GM12878 (cell line): ENCODE measurements around the gene NFKBIE. TPM values are rescaled to one million over a fixed set of nuclear protein-coding genes. Genes with fewer than 3 reads are reported as not detected.

ENCODE experiments used
- CHD4 ChIP-seq: fragments of 200-600 bp; sonication (generic); IDR thresholded peaks from 2 replicates; pipeline ENCODE4 v1.6.1; 2016; ENCODE audit warnings: mild to moderate bottlenecking
- ETV6 ChIP-seq, 2 experiments: fragments of 450-650 bp in 1 of 2; IDR thresholded peaks in 1 of 2; conservative IDR thresholded peaks in 1 of 2; 2 replicates each; pipeline ENCODE4 v1.6.1; 2014; ENCODE audit warnings: antibody characterized with exemption in 1 of 2, borderline replicate concordance in 1 of 2, low read depth in 1 of 2, mild to moderate bottlenecking in 1 of 2, moderate library complexity in 1 of 2
- NR2C1 ChIP-seq: fragments of 450-650 bp; IDR thresholded peaks from 2 replicates; pipeline ENCODE4 v1.6.1; 2017; ENCODE audit warnings: antibody characterized with exemption, mild to moderate bottlenecking, moderate library complexity
- PAX8 ChIP-seq: fragments of 450-650 bp; IDR thresholded peaks from 2 replicates; pipeline ENCODE4 v1.6.1; 2017; ENCODE audit warnings: mild to moderate bottlenecking, moderate library complexity
- SREBF1 ChIP-seq: IDR thresholded peaks from 2 replicates; pipeline ENCODE4 v1.6.1; 2012; ENCODE audit warnings: mild to moderate bottlenecking, low read length
- SREBF2 ChIP-seq: IDR thresholded peaks from 2 replicates; pipeline ENCODE4 v1.6.1; 2012; ENCODE audit warnings: mild to moderate bottlenecking, low read length
- TAF1 ChIP-seq: IDR thresholded peaks from 2 replicates; pipeline ENCODE4 v1.6.1; 2011; ENCODE audit warnings: mild to moderate bottlenecking, low read depth, low read length, borderline replicate concordance
- ZBTB4 ChIP-seq: fragments of 450-650 bp; formaldehyde crosslinking; IDR thresholded peaks from 2 replicates; pipeline ENCODE4 v1.4.0; 2022; ENCODE audit warnings: mild to moderate bottlenecking, moderate library complexity
- ZZZ3 ChIP-seq: IDR thresholded peaks from 2 replicates; pipeline ENCODE4 v1.6.1; 2011; ENCODE audit warnings: low read depth; ENCODE audit not compliant: control insufficient read depth, insufficient read length
- polyA plus RNA-seq, 11 experiments: library from polyadenylated mRNA; depleted of rRNA in 4 of 11; unstranded in 6 of 11; stranded (reverse) in 5 of 11; fragments of >200 nt; fragmentation: Nextera tagmentation in 4 of 11; fragmentation: Illumina TruSeq in 1 of 11; extraction: Ambion mirVana in 4 of 11; extraction: Trizol in 1 of 11; gene quantifications; 1 replicate in 1 of 11; 2 replicates in 10 of 11; pipeline versions ENCODE4 v1.2.1 to v1.2.3, GENCODE V29; 2011 to 2016; ENCODE audit warnings: inconsistent platforms in 2 of 11, missing spikeins in 2 of 11, low read depth in 1 of 11
- total RNA-seq, 4 experiments: library from RNA; depleted of rRNA in 3 of 4; stranded (reverse); fragments of >200 nt in 3 of 4; fragmentation: Illumina TruSeq in 1 of 4; extraction: Trizol in 1 of 4; gene quantifications; 2 replicates each; pipeline versions ENCODE4 v1.2.1 to v1.2.3, GENCODE V29; 2013 to 2021

The NFKBIE gene
- total and polyA plus RNA-seq, 10 of the 15 experiments (the other 5 are each of a cell fraction or from before 2014, with no cell fraction given) = 10.4 to 106 (median 38.8) TPM

GRCh38 chr6:44235269-44235668, 30.1 kb downstream of the NFKBIE start (continued):
- TF ChIP-seq SREBF1 (no peak), TAF1 (no peak), ZZZ3 (no peak), PAX8 (no peak), SREBF2 (no peak), ETV6 (conservative IDR thresholded peaks at IDR 0.05 in 1 of 2, IDR thresholded peaks at IDR 0.05 in 1 of 2; ENCODE audit: borderline replicate concordance in 1 of 2, low read depth in 1 of 2) (no peak), CHD4 (no peak), ZBTB4 (CRISPR knock-in tag) (no peak), NR2C1 (no peak)
